Stimulated activated CD4-positive, alpha-beta T cell treated with anti-CD3 and anti-CD28 coated beads, Interleukin-12 subunit alpha, Interleukin-12 subunit beta, amount 100 ng/mL, for 4 hours (primary cell): ENCODE results near the gene VN1R2.
A peak's percentile ranks its signal among the peaks of the same experiment; 100 is the strongest.
"Not testable (repeated sequence)": the region's sequence is repeated elsewhere in the genome, so short reads cannot be mapped to it uniquely, and the experiment has no call there.

Source experiments
- DNase-seq: peaks from one replicate; pipeline ENCODE4 v3.0.0-alpha.2; 2020

The VN1R2 gene, protein sequence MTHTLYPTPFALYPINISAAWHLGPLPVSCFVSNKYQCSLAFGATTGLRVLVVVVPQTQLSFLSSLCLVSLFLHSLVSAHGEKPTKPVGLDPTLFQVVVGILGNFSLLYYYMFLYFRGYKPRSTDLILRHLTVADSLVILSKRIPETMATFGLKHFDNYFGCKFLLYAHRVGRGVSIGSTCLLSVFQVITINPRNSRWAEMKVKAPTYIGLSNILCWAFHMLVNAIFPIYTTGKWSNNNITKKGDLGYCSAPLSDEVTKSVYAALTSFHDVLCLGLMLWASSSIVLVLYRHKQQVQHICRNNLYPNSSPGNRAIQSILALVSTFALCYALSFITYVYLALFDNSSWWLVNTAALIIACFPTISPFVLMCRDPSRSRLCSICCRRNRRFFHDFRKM

DNA sequence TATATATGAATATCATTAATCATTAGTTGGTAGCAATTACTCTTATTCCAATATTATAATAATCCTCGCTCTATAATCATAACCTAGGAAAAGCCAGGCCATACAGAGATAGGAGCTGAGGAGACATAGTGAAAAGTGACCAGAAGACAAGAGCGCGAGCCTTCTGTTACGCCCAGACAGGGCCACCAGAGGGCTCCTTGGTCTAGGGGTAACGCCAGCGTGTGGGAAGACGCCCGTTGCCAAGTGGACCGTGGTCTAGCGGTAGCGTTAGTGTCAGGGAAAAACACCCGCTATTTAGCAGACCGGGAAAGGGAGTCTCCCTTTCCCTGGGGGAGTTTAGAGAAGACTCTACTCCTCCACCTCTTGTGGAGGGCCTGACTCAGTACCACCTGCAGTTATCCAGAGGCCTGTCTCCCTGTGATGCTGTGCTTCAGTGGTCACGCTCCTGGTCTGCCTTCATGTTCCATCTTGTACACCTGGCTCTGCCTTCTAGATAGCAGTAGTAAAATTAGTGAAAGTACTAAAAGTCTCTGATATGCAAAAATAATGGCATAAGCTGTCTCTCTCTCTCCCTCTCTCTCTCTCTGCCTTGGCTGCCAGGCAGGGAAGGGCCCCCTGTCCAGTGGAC lies at the start of gene VN1R2:
VN1R2 (plus strand) TSS at position 578 of the 628 bp plus-strand sequence. CDS start 84 bp downstream, outside the sequence.
- not testable (repeated sequence) for DNase-seq

DNA sequence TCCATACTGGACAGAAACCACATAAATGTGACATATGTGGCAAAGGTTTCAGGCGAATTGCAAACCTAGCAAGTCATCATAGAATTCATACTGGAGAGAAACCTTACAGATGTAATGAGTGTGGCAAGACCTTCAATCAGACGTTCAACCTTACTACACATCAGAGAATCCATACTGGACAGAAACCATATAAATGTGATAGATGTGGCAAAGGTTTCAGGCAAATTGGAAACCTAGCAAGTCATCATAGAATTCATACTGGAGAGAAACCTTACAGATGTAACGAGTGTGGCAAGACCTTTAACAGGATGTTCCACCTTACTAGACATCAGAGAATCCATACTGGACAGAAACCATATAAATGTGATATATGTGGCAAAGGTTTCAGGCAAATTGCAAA lies 46.5 kb upstream of the VN1R2 start:
- not testable (repeated sequence) for DNase-seq

DNA sequence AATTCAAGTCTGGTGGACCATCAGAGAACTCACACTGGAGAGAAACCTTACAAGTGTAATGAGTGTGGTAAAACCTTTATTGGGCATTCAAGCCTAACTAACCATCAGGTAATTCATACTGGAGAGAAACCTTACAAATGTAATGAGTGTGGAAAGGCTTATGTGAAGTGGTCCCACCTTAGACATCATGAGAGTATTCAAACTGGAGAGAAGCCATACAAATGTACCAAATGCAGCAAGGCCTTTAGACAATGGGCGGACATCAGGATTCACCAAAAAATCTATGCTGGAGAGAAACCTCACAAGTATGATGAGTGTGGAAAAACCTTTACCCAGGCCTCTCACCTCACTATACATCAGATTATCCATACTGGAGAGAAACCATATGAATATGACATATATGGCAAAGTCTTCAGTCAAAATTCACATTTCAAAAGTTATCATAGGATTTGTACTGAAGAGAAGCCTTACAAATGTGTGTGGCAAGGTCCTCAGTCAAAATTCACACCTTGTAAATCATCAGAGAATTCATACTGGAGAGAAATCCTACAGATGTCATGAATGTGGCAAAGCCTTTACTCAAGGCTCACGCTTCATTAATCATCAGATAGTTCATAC lies 45.3 kb upstream of the VN1R2 start:
- DNase-seq: no peak

DNA sequence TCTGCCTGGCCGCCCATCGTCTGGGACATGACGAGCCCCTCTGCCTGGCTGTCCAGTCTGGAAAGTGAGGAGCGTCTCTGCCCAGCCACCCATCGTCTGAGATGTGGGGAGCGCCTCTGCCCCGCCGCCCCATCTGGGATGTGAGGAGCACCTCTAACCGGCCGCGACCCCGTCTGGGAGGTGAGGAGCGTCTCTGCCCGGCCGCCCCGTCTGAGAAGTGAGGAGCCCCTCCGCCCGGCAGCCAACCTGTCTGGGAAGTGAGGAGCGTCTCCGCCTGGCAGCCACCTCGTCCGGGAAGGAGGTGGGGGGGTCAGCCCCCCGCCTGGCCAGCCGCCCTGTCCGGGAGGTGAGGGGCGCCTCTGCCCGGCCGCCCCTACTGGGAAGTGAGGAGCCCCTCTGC lies 35.4 kb upstream of the VN1R2 start:
- DNase-seq: not testable (repeated sequence)

DNA sequence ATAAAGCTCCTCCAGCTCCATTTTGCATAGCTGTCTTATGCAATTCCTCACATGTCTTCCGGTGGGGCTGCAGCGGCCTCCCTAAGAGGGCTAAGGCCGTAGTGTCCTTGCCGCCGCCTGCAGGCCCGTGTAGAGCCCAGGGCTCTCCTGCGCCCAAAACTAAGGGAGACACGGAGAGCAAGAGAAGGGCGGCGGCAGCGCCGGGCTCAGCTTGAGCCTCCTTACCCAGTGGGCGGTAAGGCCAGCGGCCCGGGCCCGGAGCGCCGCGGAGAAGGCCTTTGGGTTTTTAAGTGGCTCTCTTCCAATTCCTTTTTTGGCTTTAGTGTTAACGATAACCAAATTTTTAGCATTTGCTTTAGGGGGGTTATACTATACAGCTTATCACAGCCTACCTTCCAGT lies 33.5 kb upstream of the VN1R2 start:
- DNase-seq: no peak

DNA sequence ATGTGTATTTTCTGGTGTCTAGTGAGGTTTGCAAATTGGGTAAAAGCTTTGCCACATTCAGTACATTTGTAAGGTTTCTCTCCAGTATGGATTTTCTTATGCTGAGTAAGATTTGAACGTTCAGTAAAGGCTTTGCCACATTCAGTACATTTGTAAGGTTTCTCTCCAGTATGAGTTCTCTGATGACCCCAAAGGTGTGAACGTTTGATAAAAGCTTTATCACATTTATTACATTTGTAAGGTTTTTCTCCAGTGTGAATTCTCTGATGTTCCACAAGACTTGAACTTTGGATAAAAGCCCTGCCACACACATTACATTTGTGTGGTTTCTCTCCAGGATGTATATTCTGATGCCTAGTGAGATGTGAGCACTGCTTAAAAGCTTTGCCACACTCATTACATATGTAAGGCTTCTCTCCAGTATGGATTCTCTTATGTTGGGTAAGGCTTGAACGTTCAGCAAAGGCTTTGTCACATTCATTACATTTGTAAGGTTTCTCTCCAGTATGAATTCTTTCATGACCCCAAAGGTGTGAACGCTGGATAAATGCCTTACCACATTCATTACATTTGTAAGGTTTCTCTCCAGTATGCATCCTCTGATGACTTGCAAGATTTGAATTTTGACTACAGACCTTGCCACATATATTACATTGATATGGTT lies 20.8 kb upstream of the VN1R2 start:
- DNase-seq: no peak

DNA sequence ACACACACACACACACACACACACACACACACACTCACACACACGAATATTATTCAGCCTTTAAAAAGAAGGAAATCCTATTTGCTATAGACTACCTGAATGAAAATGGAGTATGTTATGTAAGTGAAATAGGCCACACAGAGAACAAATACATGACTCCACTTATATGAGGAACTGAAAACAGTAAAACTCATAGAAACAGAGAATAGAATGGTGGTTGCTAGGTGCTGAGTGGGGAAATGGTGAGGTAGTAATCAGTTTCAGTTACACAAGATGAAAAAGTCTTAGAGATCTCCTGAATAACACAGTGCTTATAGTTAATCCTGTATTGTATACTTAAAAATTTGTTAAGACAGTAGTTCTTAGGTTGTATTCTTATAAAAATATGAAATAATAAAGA lies 11.6 kb upstream of the VN1R2 start:
- no peak for DNase-seq

DNA sequence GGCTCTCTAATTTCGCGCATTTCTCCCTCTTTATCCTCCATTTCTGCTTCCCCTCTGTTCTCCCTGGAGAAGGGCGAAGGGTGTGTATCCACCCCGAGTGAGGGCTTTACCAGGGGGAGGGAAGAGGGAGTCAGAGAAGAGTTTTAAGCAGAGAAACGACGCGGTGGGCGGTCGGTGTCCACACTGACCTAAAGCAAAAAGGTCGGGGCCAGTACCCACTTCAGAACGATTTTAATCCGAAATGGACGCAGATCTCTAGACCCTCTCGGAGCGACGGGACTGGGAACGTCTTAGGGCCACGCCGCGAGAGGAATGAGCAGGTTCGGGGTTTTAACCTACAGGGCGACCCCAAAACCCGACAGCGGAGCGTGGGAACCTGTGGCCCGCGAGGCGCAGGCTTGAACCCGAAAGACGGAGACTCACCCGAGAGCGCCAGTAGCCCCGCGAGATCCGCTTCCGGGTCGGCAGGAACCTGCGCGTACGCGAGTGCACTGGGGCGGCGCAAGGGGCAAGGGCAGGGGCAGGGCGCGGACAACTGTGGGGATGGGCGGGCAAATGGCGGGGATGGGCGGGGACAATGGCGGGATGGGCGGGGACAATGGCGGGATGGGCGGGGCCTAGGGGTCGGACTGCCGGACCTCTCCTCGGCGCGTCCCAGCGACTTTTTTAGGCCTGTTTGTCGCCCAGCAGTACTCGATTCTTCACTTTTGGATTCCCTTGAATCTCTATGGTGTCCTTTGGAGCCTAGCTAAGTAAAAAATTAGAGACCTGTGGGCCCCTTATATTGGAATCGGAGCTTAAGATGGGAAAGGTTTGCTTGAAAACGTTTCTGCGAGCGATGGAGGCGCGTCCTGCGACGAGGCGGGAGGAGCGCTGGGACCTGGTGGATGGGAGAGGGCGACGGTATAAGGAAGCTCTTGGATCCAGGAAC lies 3.4 kb upstream of the VN1R2 start, which contains the start of gene ZNF677:
ZNF677 (minus strand) TSS at position 463 of the 931 bp plus-strand sequence. CDS start 3,323 bp downstream, outside the sequence.
- peak; percentile 73 for DNase-seq

DNA sequence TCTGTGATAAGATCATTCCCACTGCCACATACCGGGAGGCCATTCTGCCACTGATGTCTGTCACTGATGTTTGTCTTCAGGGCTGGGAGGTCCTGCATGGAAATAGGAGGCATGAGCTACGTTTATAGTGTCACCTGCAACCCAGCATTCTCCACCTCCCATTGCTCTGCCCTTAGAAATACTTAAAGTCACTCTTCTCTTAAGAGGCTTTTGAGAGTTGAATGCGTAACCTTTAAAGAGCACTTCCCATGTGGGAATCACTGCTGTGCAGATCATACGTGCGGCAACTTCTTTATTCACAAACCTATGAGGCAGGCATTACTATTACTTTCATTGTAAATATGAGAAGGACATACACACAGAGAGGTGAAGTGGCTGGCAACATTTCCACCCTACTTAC lies 9.5 kb downstream of the VN1R2 start, which contains the start of gene VN1R4:
VN1R4 (minus strand) TSS at position 101 of the 400 bp plus-strand sequence; CDS start at position 43, 58 bp downstream.
- not testable (repeated sequence) for DNase-seq

DNA sequence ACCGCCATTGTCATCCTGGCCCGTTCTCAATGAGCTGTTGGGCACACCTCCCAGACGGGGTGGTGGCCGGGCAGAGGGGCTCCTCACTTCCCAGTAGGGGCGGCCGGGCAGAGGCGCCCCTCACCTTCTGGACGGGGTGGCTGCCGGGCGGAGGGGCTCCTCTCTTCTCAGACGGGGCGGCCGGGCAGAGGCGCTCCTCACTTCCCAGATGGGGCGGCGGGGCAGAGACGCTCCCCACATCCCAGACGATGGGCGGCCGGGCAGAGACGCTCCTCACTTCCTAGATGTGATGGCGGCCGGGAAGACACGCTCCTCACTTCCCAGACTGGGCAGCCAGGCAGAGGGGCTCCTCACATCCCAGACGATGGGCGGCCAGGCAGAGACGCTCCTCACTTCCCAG lies 11.8 kb downstream of the VN1R2 start:
- not testable (repeated sequence) for DNase-seq

DNA sequence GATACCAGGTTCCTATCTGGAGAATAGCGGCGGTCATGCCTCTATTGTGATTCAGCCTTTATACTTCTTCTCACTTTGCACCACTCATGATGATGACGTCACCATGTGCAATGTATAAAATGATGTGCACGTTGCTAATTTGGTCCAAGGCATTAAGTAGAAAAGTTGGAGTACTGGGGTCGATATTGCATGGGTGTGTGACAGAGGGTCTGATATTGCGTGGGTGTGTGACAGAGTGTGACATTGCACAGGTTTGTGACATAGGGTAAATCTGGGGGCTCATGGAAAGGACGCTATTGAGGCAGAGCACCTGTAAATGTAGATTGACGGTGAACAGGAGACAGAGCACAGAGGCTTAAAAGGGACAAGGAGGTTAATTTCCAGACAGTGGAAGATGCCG lies 14.0 kb downstream of the VN1R2 start:
- no peak for DNase-seq

DNA sequence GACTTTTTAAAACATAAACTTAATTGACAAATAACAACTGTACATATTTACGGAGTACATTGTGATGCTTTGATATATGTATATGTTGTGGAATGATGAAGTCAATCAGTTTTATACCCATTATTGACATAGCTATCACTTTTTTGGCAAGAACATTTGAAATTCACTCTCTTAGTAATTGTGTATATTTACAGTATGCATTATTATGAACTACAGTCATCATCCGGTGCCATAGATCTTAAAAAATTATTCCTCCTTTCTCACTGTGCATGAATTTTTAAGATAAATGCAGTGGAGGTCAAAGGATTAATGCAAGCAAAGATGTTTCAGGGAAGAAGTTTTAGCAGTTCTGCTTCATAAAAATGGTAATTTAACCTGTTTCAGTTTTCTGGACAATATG lies 17.4 kb downstream of the VN1R2 start:
- DNase-seq: no peak

DNA sequence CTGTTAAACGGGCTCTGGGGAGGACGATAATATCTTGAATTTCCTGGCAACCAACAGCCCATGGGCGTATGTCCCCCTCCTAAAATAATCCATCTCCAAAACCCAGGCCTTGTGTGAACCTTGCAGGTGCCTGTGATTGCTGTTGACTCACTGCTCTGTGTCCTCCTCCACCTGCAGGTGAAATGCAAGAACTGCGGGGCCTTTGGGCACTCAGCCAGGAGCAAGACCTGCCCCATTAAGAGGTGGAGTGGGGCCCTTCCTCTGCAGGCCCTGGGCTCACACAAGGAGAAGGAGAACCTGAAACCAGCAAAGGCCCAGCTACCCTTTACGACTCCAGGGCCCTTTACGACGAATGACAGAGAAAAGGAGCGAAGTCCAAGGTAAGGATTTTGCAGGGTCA lies 23.9 kb downstream of the VN1R2 start:
- DNase-seq: peak; percentile 5

DNA sequence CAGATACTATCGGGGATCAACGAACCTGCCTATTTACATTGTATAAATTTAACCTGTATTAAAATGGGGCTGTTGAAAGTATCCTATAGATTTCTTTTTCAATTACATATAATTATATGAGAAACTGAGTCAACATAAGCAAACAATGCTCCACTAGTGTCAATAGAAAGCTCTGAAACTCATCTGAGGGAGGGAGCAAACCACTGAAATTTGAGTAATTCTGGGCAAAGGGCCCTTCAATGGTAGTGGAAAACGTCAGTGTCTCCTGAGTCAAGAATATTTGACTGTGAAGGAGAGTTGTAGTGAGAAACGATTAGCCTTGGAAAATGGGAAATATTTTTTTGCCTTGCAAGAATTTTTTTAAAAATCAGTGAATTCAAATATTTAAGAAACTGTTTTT lies 27.0 kb downstream of the VN1R2 start:
- no peak for DNase-seq

DNA sequence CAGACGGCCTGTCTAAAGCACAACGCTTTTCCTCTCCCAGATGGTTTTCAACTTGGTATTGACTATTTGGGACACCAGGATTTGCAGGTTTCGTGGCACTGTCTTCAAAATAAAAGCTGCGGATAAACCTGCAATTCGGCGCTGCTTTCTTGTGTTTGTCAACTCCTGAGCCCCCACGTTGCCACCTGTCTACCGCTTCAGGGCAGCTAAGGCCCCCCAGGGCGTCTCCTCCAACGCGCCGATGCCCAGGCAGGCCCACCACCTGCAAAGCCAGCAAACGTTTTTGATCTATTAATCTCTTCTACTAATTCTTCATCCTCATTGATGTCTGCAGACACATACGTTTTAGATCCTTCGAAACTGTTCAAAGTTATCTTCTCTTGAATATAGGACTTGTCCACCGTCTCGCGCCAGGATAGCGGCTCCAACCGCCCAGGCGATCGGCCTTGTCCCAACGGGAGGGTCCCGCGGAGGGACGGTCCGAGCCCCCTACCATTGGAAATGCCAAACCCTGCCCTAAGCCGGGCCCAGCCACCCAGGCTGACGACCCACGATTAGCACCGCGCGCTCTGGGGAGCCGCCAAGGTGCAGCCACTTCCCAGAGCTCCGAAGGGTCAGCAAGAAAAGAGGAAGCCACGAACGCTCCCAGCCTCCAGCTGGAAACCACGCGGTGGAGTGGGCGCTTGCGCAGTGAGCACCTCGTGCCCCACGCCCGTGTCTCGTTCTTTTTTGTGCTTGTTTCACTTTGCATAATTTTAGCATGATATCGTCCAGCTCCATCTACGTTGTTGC lies 32.9 kb downstream of the VN1R2 start:
- DNase-seq: no peak

DNA sequence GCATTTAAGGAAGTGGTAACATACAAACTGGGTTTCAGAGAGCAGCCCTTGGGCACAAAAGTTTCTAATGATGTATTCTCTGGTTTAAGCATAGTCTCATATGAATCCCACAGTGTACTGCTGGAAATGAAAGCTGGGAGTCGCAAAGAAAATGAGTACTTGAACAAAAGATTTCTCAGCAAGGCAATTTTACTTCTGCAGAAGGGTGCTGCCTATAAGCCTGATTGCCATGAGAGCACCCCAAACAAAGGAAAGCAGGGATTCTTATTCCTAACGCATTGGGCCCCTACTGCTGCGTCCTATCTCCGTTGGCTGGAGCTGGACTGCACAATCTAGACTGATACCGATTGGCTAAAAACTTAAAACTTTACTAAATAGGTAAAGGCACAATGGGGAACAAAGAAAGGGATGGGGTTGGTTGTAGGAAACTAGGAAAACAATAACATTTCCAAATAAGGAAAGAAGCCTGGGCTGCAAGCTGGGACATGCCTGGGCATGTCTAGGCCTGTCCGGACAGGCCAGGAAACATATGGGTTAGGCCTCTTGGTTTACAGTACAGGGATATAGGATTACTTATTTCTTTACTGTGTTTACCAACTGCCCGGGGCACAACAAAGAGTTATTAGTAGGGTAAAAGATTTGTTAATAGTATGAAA lies 36.8 kb downstream of the VN1R2 start:
- no peak for DNase-seq

DNA sequence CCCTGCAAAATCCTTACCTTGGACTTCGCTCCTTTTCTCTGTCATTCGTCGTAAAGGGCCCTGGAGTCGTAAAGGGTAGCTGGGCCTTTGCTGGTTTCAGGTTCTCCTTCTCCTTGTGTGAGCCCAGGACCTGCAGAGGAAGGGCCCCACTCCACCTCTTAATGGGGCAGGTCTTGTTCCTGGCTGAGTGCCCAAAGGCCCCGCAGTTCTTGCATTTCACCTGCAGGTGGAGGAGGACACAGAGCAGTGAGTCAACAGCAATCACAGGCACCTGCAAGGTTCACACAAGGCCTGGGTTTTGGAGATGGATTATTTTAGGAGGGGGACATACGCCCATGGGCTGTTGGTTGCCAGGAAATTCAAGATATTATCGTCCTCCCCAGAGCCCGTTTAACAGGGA lies 43.2 kb downstream of the VN1R2 start:
- not testable (repeated sequence) for DNase-seq

DNA sequence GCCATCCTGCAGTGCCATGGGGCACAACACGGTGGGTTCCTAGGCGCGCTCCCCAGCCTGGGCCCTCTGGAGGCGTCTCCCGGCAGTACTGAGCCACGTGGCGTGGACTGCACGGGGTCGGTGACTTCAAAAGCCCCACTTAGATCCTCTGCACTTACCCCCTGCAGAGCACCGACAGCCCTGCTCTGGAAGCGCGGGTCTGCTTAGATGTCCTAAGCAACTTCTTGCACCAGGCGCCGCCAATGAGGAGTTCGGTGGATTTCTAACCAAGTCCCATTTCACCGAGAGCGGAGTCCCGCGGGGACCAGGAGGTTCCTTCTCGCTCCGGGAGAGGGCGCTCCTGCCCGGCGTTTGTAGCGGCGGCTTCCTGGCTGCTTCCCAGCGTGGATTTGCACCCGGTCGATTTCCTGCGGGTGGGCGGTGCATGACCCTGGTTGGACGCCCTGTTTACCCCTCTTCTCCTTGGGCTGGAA lies 50.3 kb downstream of the VN1R2 start:
- no peak for DNase-seq
